Measurements from ENCODE around the gene MXRA8.

The MXRA8 gene

DNA sequence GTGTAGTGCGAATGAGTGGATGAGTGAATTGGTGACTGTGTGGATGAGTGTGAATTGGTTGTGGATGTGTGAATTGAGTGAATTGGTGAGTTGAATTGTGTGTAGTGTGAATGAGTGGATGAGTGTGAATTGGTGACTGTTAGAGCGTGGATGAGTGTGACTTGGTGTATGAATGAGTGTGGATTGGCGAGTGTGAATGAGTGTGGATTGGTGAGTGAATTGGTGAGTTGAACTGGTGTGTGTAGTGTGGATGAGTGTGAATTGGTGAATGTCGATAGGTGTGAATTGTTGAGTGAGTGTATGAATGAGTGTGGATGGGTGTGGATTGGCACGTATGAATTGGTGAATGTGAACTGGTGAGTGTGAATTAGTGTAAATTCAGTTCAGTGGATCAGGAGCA is 9.0 kb upstream of the MXRA8 start:
- DNase-seq (ENCODE audit: low spot score): no peak

DNA sequence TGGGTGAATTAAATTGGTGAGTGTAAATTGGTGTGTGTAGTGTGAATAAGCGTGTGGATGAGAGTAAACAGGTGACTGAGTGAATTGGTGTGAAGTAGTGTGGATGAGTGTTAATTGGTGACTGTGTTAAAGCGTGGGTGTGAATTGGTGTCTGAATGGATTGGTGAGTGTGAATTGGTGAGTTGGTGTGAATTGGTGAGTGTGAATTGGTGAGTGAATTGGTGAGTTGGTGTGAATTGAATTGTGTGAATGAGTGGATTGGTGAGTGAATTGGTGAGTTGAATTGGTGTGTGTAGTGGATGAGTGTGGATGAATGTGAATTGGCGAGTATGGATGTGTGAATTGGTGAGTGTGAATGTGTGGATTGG is 8.3 kb upstream of the MXRA8 start:
- no peak for DNase-seq (ENCODE audit: low spot score)

DNA sequence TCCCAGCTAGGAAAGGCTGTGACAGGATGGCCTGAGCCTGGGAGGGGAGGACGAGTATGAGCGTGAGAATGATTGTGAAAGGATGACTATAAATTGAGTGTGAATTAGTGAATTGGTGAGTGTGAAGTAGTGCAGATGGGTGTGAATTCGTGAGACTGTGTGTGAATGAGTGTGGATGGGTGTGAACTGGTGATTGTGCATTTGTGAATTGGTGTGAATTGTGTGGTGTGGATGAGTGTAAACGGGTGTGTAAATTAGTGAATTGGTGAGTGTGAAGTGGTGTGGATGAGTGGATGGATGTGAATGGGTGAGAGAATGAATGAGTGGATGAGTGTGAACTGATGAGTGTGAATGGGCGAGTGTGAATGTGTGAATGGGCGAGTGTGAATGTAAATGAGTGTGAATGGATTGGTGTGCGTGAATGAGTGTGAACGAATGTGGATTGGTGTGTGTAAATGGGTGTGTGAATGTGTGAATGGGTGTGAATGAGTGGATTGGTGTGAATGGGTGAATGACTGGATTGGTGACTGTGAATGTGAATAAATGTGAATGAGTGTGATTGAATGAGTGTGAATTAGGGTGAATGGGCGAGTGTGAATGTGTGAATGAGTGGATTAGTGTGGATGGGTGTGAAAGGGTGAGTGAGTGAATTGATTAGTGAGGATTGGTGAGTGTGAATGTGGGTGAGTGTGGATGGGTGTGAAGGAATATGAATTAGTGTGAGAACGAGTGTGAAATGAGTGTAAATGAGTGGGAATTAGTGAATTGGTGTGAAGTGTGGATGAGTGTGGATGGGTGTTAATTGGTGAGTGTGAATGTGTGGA is 7.7 kb upstream of the MXRA8 start:
- DNase-seq (ENCODE audit: low spot score): no peak

DNA sequence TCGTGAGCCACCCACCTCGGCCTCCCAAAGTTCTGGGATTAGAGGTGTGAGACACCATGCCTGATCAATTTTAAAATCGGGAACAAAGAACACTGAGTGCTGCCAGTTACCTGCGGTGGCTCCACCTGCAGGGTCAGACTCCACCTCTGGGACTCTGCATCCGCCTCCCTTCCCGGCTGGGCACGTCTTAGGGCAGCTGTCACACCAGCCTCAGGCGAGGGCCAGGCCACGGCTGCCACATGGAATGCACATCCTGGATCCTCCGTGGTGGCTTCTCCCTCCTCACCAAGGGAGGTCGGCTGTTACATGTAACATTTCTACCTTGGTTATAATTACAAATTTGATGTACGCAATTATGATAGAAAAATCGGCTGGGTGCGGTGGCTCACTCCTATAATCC is 5.9 kb upstream of the MXRA8 start:
- no peak for DNase-seq (ENCODE audit: low spot score)

DNA sequence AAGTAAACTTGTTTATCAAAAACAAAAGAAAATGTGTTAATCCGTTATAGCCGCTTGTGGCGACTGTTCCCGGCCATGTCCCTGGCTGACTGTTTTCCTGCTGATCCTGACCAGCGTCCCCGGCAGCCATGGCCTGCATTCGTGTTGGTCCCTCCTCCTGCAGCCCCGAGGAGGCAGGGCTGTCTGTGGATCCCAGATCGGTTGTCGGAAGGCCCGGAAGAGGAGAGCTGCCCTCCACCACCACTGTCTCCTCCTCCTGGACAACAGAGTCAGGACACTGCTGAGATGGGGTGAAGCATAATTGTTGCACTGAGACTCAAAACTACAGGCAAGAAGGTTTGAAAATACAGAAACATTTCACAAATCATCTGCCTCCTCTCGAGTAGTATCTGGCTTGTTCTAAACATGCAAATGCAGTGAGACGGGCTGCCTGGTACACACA is 3.6 kb upstream of the MXRA8 start:
- DNase-seq (ENCODE audit: low spot score): no peak

DNA sequence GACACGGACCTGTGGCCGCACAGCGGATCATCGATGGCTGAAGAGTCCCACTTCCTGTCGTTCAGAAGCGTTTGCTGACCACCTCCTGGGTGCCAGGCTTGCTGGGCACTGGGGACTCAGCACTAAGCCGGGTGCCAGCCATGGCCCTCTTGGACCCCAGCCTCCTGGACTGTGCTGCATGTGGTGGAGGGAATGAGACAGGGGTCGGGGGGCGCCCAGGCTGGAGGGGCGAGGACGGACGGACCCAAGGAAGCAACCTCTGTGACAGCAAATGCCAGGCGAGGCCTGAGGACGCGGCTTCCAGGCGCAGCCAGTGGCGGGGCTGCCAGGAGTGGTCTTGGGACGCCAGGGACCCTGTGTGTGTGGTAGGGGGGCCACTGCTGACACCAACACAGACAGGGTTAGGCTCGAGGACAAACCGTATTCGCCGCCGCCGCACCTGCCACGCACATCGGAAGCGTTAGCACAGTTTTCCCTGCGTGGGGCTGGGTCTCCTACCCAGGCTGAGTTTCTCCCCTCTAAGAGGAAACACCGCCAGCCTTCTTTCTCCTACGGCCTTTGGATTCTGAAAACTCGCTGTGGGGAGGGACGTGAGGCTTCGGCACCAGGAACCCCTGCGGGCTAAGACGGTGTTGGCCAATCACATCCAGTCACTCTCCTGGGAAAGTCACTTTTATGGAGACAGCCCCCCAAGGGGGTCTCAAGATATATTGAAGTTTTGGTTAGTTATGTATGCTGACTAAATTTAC is 3.1 kb upstream of the MXRA8 start:
- DNase-seq (ENCODE audit: low spot score): no peak

DNA sequence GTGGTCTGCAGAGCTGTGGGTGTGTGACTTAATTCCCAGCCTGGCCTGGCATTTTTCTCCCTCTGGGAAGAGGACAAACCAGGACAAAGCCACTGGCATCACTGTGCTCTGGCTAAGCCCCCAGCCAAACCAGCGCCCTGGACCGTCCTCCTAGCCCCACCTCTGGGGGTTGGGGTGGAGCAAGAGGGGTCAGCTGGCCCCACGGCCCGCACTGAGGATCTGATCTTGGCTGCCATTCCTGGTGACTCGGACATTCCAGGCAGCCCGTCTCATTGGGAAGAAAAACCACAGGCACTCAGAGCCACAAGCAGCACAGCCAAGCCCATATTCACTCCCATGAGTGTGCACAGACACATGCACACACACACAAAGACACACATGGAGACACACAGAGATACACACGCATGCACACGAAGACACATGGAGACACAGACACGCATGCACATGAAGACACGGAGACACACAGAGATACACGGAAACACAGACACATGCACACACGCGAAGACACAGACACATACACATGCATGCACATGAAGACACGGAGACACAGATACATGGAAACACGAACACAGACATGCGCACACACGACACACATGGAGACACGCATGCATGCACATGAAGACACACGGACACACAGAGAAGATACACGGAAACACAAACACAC is 2.3 kb upstream of the MXRA8 start:
- no peak for DNase-seq (ENCODE audit: low spot score)

DNA sequence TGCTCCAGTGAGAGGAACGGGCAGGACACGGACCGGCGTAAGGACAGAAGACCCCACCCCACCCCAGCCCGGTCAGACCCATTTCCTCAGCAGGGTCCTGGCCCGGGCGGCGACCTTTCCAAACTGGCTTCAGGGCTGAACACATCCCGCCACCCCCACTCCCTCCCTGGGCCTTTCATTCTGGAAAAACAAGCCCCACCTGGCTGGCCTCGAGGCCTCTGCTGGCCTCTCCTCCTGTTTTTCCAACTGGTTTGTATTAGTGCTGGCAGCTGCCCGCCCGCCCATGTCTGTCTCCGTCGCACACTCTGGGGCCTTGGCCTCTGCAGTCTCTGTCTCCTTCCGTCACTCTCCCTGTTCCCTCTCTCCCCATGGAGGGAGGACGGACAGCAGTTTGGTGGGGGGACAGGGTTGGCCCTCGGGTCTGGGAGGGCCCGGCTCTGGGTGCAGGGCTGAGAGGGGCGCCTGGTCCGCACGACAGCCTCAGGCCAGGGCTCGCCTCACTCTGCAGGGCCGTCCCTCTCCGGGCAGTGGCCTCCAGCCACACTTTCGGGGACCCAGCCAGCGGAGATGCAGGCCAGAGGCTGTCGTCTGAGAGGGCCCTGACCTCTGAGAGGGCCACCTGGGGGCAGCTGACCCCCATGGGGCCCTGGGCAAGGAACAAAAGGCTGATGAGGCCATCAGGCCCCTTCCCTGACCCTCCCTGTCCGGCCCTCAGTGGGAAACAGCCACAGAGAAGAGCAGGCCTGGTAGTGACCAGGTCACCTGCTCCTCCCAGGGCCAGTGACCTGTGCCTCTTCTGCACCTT is 1.5 kb upstream of the MXRA8 start:
- DNase-seq (ENCODE audit: low spot score): no peak

DNA sequence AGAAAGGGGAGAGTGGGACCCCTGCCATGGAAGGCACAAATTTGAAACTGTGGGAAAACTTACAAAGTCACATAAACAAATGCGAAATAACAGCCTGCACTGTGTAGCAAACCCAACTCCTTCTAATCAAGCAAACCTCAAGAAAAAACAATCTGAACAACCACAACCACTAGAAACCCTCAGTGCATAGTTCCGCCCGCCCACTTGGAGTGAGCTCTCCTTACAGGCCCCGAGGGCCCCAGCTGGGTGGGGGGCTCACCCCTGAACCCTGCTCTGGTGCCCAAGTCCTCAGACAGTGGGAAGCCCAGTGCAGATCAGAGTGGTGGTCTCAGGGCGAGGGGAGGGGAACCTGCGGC is 931 bp upstream of the MXRA8 start:
- DNase-seq (ENCODE audit: low spot score): no peak

DNA sequence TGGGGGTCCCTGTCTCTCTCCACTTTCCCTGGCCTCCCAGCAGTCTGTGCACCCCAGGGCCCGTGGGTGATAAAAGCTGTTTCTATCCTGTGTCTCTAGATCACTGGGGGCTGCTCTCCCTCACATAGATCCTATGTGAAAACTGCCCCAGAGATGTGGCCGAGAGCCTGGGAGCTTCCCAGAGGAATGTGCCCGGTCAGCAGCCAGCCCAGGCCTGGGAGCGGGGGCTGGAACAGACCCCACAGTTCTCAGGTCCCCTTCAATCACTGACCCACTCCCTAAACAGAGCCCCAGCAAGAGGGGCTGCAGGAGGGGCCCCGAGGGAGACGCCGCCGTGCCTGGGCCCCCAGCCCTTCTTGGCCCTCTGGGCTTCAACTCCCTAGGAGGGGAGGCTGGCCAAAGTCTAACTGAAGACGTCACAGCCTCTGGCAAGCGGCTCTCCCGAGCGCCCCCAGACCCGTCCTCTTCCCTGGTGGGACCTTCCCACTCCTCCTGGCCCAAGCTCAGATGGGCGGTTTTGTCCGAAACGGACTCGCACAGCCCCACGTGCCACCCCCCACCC is 403 bp downstream of the MXRA8 start:
- DNase-seq (ENCODE audit: low spot score): no peak

DNA sequence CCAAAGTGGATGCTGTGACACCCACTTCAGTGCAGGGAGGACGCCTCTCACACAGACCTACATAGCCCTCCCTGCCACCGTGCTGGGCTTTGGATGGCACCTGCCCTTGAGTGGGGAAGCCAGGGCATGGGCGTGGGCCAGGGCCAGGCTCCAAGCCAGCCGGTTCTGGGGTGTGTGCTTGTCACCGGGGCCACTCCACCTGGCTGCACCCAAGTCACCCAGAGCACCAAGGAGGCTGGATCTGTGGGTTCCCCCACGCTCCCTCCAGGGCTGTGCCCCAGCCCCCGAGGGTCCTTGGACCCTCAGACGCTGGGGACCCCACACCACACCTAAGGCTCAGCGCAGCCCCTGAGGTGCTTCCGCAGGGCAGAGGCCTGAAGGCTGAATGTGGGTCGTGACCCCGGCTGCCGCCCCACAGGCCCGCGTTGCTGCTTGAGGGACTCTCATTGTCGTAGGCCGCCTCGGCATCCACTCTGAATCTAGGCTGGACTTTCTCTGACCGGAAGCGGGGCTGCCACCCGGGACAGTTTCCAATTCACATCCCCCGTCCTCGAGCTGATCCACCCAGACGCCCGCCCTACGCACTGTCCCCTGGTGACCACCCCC is 1.5 kb downstream of the MXRA8 start:
- DNase-seq (ENCODE audit: low spot score): no peak

DNA sequence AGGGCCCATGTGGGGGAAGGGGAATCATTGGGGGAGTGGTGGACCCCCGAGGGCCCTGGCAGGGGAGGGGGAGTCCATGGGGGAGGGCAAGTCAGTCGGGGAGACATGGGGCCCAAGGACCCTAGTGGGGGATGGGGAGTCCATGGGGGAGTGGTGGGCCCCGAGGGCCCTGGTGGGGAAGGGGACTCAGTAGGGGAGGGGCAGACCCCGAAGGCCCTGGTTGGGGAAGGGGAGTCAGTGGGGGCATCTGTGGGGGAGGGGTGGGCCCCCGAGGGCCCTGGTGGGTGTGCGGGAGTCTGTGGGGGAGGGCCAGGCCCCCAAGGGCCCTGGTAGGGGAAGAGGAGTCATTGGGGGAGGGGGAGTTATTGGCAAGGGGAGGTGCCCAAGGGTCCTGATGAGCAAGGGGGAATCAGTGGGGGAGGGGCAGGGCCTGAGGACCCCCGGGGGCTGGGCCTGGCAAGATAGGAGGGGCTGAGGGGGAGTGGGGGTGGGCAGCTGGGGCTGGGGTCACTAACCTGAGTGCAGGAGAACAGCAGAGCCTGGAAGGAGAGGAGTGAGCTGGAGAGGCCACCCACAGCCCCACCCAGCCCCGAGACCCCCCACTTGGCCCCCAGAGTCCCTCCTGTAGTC is 2.1 kb downstream of the MXRA8 start:
- DNase-seq (ENCODE audit: low spot score): no peak

DNA sequence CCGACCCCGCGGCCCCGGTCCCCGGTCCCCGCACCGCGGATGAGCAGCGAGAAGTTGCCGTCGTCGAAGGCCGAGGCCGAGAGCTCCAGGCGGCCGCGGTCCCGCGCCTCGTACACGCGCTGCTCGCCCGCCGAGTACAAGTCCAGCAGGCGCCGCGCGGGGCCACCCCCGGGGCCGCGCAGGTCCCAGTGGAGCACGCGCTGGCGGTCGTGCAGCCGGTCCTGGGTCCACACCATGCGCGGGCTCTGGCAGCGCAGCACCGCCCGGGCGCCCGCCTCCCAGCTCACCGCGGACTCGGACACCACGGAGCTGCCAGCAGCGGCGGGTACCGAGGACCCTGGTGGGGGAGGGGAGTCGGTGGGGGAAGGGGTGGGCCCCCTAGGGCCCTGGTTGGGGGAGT is 2.9 kb downstream of the MXRA8 start:
- no peak for DNase-seq (ENCODE audit: low spot score)

DNA sequence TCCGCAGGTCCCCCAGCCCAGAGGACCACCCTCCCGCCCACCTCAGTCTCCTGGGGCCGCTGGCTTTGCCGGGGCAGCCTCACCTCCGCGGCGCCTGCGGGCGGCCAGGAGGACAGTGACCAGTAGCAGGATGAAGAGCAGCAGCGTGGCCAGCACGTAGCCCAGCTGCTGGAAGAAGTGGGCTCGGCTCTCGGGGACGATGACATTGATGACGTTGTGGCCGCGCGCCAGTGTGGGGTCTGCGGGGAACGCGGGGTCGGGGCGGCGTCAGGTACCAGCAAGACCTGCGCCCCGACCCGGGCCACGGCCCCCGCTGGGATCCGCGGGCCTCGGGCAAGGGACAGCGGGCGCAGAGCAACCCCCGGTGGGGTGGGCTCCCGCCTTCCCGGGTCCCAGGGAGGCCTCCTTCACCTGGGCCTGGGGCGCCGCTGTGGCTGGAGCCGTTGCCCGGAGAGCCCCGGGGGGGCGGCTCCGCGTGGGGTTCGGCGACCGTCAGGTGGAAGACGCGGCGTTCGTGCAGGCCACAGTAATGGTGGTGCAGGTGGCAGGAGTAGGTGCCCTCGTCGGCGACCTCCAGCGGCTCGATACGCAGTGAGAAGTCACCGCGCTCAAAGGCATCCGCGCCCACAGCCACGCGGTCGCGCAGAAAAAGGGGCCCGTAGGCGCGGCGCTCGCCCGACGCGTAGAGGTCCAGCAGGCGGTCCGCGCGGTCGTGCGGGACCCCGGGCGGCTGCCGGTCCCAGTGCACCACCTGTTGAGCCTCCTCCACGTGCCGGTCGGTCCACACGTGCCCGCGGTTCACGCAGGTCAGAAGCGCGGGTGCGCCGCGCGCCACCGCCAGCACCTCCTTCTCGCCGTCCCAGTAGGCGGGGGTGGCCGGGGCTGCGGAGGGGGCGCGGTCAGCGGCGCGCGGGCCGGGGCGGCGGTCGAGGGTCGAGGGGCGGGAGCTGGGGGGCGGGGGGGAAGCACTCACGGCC is 3.8 kb downstream of the MXRA8 start:
- DNase-seq (ENCODE audit: low spot score): no peak

DNA sequence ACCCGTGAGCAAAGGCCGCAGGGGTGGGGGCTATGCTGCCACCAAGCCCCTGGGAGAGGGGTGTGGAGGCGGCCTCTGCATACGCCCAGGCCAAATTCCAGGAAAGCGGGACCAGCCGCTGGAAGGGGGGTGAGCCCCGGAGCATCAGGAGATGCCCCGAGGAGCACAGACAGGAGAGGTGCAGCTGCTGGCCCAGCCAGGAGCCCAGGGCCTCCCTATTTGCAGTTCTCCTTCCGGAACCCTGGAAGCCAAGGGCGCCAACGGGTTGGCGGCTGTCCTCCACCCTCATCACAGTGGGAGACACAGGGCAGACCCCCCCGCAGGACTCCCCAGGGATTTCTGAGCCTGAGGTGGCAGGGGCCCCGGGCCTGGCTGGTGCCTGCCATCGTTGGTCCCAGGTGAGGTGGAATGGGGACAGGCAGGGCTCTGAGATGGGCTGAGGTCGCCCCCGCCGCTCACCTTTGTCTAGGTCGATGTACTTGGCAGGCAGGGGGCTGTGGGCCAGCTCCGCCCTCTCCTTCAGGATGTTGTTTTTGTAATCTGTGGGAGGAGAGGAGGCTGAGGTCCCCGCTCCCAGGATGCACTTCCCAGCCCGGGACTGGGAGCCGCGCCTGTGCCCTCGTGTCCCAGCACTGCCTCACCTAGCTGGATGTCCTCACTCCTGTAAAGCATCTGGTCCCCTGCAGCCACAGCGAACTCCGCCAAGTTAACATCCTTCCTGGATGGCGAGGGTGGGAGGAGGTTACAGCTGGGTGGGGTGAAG is 4.8 kb downstream of the MXRA8 start:
- no peak for DNase-seq (ENCODE audit: low spot score)

DNA sequence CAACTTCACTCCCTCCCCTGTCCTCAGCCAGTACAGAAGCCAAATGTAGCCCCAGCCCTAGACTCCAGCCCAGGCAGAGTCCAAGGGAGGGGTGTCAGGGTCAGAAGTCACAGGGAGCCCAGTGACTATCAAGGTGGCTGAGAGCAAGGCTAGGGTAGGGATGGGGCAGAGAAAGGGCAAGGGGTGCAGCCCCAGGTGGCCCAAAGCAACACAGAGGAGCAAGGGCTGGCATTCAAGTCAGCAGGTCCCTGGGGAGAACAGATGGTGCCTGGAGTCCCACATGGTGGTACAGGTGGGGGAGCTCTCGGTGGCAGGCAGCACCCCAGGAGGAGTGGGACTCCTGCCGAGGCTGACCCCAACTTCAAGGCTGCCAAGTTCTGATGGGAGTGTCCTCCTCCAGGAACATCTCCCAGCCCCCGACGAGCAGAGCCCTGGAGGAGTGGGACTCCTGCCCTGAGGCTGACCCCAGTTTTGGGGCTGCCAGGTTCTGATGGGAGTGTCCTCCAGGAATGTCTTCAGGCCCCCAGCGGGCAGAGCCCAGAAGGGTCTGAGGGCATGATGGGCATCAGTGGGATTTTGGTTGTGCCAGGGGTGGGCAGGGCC is 5.5 kb downstream of the MXRA8 start:
- DNase-seq (ENCODE audit: low spot score): no peak

DNA sequence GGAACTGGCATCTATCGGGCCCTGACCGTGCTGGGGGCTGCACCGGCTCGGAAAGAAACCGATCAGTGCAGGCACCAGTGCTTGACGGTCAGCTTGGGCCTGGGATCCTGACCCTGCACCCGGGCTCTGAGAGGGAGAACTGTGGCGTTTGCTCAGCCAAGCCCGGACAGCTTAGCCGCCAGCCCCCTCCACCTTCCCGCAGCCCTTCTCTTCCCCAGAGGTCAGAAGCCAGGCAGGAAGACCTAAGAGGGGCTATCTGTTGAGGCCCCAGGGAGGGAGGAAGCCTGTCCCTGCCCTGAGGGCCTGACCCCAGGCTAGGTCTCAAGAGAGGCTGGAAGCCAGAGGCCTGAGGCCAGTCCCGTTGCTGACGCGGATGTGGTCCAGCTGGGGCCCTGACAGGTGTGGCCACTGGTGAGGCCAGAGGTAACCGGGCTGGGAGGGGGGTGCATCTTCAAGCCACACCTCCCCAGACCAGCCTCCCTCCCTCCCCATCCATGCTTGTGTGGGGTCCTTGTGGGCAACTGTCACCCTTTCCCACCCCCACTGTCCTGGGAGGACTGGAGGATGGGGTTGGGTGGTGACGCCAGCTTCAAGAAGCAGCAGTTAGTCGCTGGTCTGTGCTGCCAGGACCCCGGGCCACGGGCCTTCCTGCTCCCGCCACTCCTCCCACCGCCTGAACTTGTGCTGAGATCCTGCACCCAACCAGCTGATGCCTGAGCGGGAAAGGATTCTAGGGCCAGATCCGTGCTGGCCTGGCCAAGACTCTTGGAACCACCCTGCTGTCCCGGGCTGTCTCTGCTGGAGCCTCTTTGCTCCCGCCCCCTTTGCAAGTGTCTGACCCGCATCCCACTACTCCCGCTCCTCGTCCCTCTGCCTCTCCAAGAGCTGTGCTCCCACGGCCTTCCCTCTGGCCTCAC is 6.6 kb downstream of the MXRA8 start:
- DNase-seq (ENCODE audit: low spot score): no peak

Measured in activated CD4-positive, alpha-beta T cell treated with anti-CD3 and anti-CD28 coated beads, Interleukin-2, Interleukin-4, amounts not matched to agents 100 ng/mL and 50 ng/mL, durations not matched to agents 16 hours and 8 hours (primary cell).